Lower leg skin (tissue), 3 donors: ENCODE results near the gene ANO9.

ENCODE experiments used
- CTCF ChIP-seq, 3 donors: fragments of 450-650 bp; IDR thresholded peaks; one replicate each; pipeline ENCODE4 v1.5.1; 2016; ENCODE audit warnings: antibody characterized with exemption in 3 of 3, mild to moderate bottlenecking in 3 of 3, moderate library complexity in 2 of 3
- POLR2A ChIP-seq, 2 donors: fragments of 450-650 bp; IDR thresholded peaks; one replicate each; pipeline ENCODE4 v1.6.1; 2016 to 2017; ENCODE audit warnings: antibody characterized with exemption in 2 of 2, mild to moderate bottlenecking in 1 of 2, moderate library complexity in 1 of 2

- TF ChIP-seq CTCF (IDR thresholded peaks at IDR 0.05): no peak
- TF ChIP-seq POLR2A (IDR thresholded peaks at IDR 0.05): no peak
Observed at GRCh38 chr11:420911-421321, 20.9 kb downstream of the ANO9 start.
